H9 (cell line): ENCODE results near the gene C1QTNF9. TPM values are rescaled to one million over a fixed set of nuclear protein-coding genes. Genes with fewer than 3 reads are reported as not detected.

Experiments used
- DNase-seq: peaks from one replicate; pipeline ENCODE4 v3.0.0-alpha.2; 2017
- H2AFZ ChIP-seq: one replicate; pipeline ENCODE4 v1.6.1; 2013; ENCODE audit warnings: mild to moderate bottlenecking, low read length, control low read depth, moderate library complexity
- H2AK5ac ChIP-seq: 2 replicates; pipeline ENCODE4 v1.6.1; 2013; ENCODE audit warnings: low read length, control low read depth, mixed read lengths; ENCODE audit not compliant: insufficient read length
- H2BK120ac ChIP-seq: one replicate; pipeline ENCODE4 v1.6.1; 2013; ENCODE audit warnings: low read depth, mild to moderate bottlenecking, low read length, control low read depth, inconsistent platforms; ENCODE audit not compliant: poor library complexity, severe bottlenecking
- H2BK12ac ChIP-seq: 2 replicates; pipeline ENCODE4 v1.6.1; 2013; ENCODE audit warnings: low read length, control low read depth, mixed read lengths, low read depth; ENCODE audit not compliant: insufficient read length
- H2BK15ac ChIP-seq: 2 replicates; pipeline ENCODE4 v1.6.1; 2013; ENCODE audit warnings: low read depth, low read length, control low read depth
- H2BK20ac ChIP-seq: one replicate; pipeline ENCODE4 v1.6.1; 2013; ENCODE audit warnings: low read depth, mild to moderate bottlenecking, low read length, control low read depth, inconsistent platforms; ENCODE audit not compliant: poor library complexity, severe bottlenecking
- H2BK5ac ChIP-seq: 2 replicates; pipeline ENCODE4 v1.6.1; 2013; ENCODE audit warnings: low read length, control low read depth, mixed read lengths; ENCODE audit not compliant: insufficient read length
- H3K14ac ChIP-seq: 2 replicates; pipeline ENCODE4 v1.6.1; 2013; ENCODE audit warnings: low read length, control low read depth; ENCODE audit not compliant: insufficient read depth
- H3K18ac ChIP-seq: 2 replicates; pipeline ENCODE4 v1.6.1; 2013; ENCODE audit warnings: low read depth, mild to moderate bottlenecking, mixed read lengths, low read length, control low read depth; ENCODE audit not compliant: insufficient read length
- H3K23ac ChIP-seq: 2 replicates; pipeline ENCODE4 v1.6.1; 2013; ENCODE audit warnings: low read length, control low read depth, mixed read lengths, low read depth; ENCODE audit not compliant: insufficient read length
- H3K23me2 ChIP-seq: 2 replicates; pipeline ENCODE4 v1.6.1; 2013; ENCODE audit warnings: low read depth, mild to moderate bottlenecking, mixed read lengths, low read length, control low read depth; ENCODE audit not compliant: insufficient read length, poor library complexity, severe bottlenecking
- H3K27ac ChIP-seq: 2 replicates; pipeline ENCODE4 v1.5.1; 2013; ENCODE audit warnings: low read length, control low read depth, mixed read lengths, low read depth; ENCODE audit not compliant: insufficient read length
- H3K27me3 ChIP-seq: 2 replicates; pipeline ENCODE4 v1.6.1; 2013; ENCODE audit warnings: low read length, control low read depth, inconsistent platforms; ENCODE audit not compliant: insufficient read depth
- H3K4ac ChIP-seq: 2 replicates; pipeline ENCODE4 v1.6.1; 2013; ENCODE audit warnings: low read depth, mild to moderate bottlenecking, control low read depth, inconsistent platforms, low read length, moderate library complexity
- H3K4me1 ChIP-seq: 2 replicates; pipeline ENCODE4 v1.6.1; 2013; ENCODE audit warnings: low read length, control low read depth, inconsistent platforms; ENCODE audit not compliant: insufficient read depth
- H3K4me2 ChIP-seq: 2 replicates; pipeline ENCODE4 v1.6.1; 2013; ENCODE audit warnings: low read length, control low read depth, mixed read lengths; ENCODE audit not compliant: insufficient read length, insufficient read depth
- H3K56ac ChIP-seq: 2 replicates; pipeline ENCODE4 v1.6.1; 2013; ENCODE audit warnings: low read depth, mild to moderate bottlenecking, mixed read lengths, low read length, control low read depth; ENCODE audit not compliant: insufficient read length
- H3K79me1 ChIP-seq: 2 replicates; pipeline ENCODE4 v1.6.1; 2013; ENCODE audit warnings: low read depth, mild to moderate bottlenecking, moderate library complexity, low read length, control low read depth, inconsistent platforms; ENCODE audit not compliant: insufficient read depth, poor library complexity, severe bottlenecking
- H3K79me2 ChIP-seq: 2 replicates; pipeline ENCODE4 v1.6.1; 2013; ENCODE audit warnings: low read length, control low read depth, inconsistent platforms; ENCODE audit not compliant: insufficient read depth
- H3K9ac ChIP-seq: 2 replicates; pipeline ENCODE4 v1.6.1; 2013; ENCODE audit warnings: low read length, control low read depth, mixed read lengths; ENCODE audit not compliant: insufficient read length; ENCODE audit errors: extremely low read depth
- H3K9me3 ChIP-seq: one replicate; pipeline ENCODE4 v1.6.1; 2013; ENCODE audit warnings: low read depth, low read length, inconsistent platforms; ENCODE audit not compliant: control insufficient read depth
- H3T11ph ChIP-seq: one replicate; pipeline ENCODE4 v1.6.1; 2013; ENCODE audit warnings: mild to moderate bottlenecking, low read length, control low read depth, inconsistent platforms
- H4K20me1 ChIP-seq: one replicate; pipeline ENCODE4 v1.6.1; 2013; ENCODE audit not compliant: control insufficient read depth, insufficient read length, insufficient read depth
- H4K5ac ChIP-seq: 2 replicates; pipeline ENCODE4 v1.6.1; 2013; ENCODE audit warnings: low read depth, mild to moderate bottlenecking, mixed read lengths, low read length, control low read depth; ENCODE audit not compliant: insufficient read length
- H4K8ac ChIP-seq: replicated peaks from 2 replicates; pipeline ENCODE4 v1.6.1; 2013; ENCODE audit warnings: low read length, control low read depth, mixed read lengths, low read depth; ENCODE audit not compliant: insufficient read length
- H4K91ac ChIP-seq: 2 replicates; pipeline ENCODE4 v1.6.1; 2013; ENCODE audit warnings: low read depth, mild to moderate bottlenecking, moderate library complexity, mixed read lengths, low read length, control low read depth; ENCODE audit not compliant: insufficient read length
- H3K27ac Mint-ChIP-seq, 3 experiments: 2 replicates in 2 of 3; 3 replicates in 1 of 3; pipeline ENCODE4 v1.8.0; 2020 to 2021; ENCODE audit warnings: mixed read lengths in 3 of 3, mild to moderate bottlenecking in 1 of 3, moderate library complexity in 1 of 3
- H3K27me3 Mint-ChIP-seq: 2 replicates; pipeline ENCODE4 v1.8.0; 2021; ENCODE audit warnings: low read depth, mild to moderate bottlenecking, moderate library complexity, mixed read lengths
- H3K36me3 Mint-ChIP-seq, 3 experiments: 2 replicates in 2 of 3; 3 replicates in 1 of 3; pipeline ENCODE4 v1.8.0; 2020 to 2021; ENCODE audit warnings: low read depth in 3 of 3, mixed read lengths in 3 of 3; ENCODE audit not compliant: insufficient read depth in 1 of 3
- H3K4me1 Mint-ChIP-seq, 2 experiments: 2 replicates each; pipeline ENCODE4 v1.8.0; 2020; ENCODE audit warnings: mixed read lengths in 2 of 2
- H3K4me3 Mint-ChIP-seq, 2 experiments: 2 replicates in 1 of 2; 3 replicates in 1 of 2; pipeline ENCODE4 v1.8.0; 2020 to 2021; ENCODE audit warnings: mild to moderate bottlenecking in 2 of 2, mixed read lengths in 2 of 2, moderate library complexity in 1 of 2
- H3K9me3 Mint-ChIP-seq, 2 experiments: 2 replicates in 1 of 2; 3 replicates in 1 of 2; pipeline ENCODE4 v1.8.0; 2020; ENCODE audit warnings: mild to moderate bottlenecking in 2 of 2, mixed read lengths in 2 of 2, moderate library complexity in 1 of 2
- CTCF ChIP-seq: fragments of 200-600 bp; sonication (generic); conservative IDR thresholded peaks from 3 replicates; pipeline ENCODE4 v1.8.0; 2021; ENCODE audit warnings: antibody characterized with exemption, mild to moderate bottlenecking
- WGBS: extraction: QIAGEN DNeasy Blood & Tissue Kit; methylation state at CpG from one replicate; pipeline ENCODE4 v1.1.7; 2013; ENCODE audit warnings: missing lambda C conversion rate, low lambda C conversion rate, mixed read lengths; ENCODE audit not compliant: insufficient read length; ENCODE audit errors: extremely low coverage; 5-methylcytosine and 5-hydroxymethylcytosine counted together
- total RNA-seq: library from RNA; stranded (reverse); gene quantifications from 2 replicates; pipeline ENCODE4 v1.2.1, GENCODE V29; 2021

C1QTNF9 gene
- total RNA-seq, 1 experiment from 2014 or later, result not detected

- H3K4ac ChIP-seq, result no peak overlapping the region
- no peak overlapping the region for H3K18ac ChIP-seq
- WGBS, result no CpG with 5 or more reads among the region's 13 CpGs
- no peak overlapping the region for H2BK15ac ChIP-seq
- no peak overlapping the region for H3K23ac ChIP-seq
- no peak for TF ChIP-seq CTCF
- no peak overlapping the region for H4K5ac ChIP-seq
- no peak for DNase-seq
- H2BK120ac ChIP-seq, result no peak overlapping the region
- H3K4me1 Mint-ChIP-seq, result peaks cover under 1 to 8% of the 10 kb centered on the region in 2 experiments; a peak in 1 of 4 replicates
- H3K4me3 Mint-ChIP-seq, result no peak overlapping the region
- H2AK5ac ChIP-seq, result no peak overlapping the region
- no peak overlapping the region for H2AFZ ChIP-seq
- H3T11ph ChIP-seq, result no peak overlapping the region
- H4K20me1 ChIP-seq, result no peaks in the 10 kb centered on the region
- no peak overlapping the region for H3K56ac ChIP-seq
- no peaks in the 10 kb centered on the region for H3K23me2 ChIP-seq
- H3K27me3 ChIP-seq, result no peaks in the 10 kb centered on the region
- H3K79me1 ChIP-seq, result no peaks in the 10 kb centered on the region
- H2BK5ac ChIP-seq, result no peak overlapping the region
- H3K14ac ChIP-seq, result no peak overlapping the region
- H3K9ac ChIP-seq, result no peak overlapping the region
- H2BK20ac ChIP-seq, result no peak overlapping the region
- H3K79me2 ChIP-seq, result no peaks in the 10 kb centered on the region
- H3K9me3 Mint-ChIP-seq, result no peaks in the 10 kb centered on the region
- H3K36me3 Mint-ChIP-seq, result peaks cover 0 to 1% (median 0%) of the 10 kb centered on the region in 3 experiments; a peak in 2 of 7 replicates
- H3K4me1 ChIP-seq, result no peaks in the 10 kb centered on the region
- H3K27me3 Mint-ChIP-seq, result no peaks in the 10 kb centered on the region
- no peak overlapping the region for H3K4me2 ChIP-seq
- no peak overlapping the region for H2BK12ac ChIP-seq
- H3K27ac Mint-ChIP-seq, result no peak overlapping the region
- H3K9me3 ChIP-seq, result no peaks in the 10 kb centered on the region
- H3K27ac ChIP-seq, result no peak overlapping the region
- H4K8ac ChIP-seq, result no peak overlapping the region
- H4K91ac ChIP-seq, result no peak overlapping the region
Measured at GRCh38 chr13:24276861-24277260, 32.5 kb upstream of the C1QTNF9 start.
